Measurements from ENCODE around the gene TNIK. TPM values are rescaled to one million over a fixed set of nuclear protein-coding genes. Genes with fewer than 3 reads are reported as not detected.

TNIK gene
- total RNA-seq, 1 donor from 2014 or later, result 1.1 TPM

DNA sequence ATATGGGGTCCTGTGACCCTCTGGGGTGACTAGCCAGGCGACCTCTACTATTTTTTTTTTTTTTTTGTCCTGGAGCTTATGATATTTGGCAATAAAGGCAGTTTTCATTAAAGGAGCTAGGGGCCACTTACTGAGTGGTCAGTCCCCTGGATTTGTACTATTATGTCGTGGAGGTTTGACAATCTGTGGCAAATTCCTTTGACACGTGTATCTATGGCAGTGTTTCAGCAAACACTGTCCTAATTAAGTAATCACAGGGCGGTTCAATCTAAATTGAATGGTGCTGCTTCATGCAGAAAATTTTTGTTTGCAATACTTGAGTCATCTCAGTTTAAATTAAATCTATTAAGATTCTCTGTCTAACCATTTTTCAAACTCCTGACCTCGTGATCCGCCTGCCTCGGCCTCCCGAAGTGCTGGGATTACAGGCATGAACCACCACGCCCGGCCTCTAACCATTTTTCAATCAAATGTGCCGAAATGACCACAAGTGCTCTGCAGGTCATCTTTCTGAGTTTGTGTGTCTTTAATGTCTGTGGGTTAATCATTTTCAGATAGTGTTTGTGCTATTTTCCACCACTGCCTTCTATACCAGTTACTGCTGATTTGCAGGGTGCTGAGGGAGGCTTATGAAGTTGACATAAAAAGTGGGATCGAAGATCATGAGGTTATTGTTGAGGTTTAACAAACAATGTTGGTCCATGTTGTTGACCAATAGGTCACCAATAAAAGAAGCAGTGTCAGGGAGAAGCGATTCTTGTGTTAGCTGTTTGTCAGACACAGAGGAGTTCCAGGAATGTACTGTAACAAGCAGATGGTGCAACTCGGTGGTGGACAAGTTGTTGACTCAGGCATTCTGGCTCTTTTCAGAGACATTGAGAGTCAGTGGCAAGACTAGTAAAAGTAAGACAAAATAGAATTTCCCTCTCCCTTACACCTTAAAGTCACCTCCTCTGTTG, 415.1 kb downstream of the TNIK start:
- no peak overlapping the region for H3K4me3 ChIP-seq (ENCODE audit: low read depth, low read length)
- TF ChIP-seq, protein P1, sequence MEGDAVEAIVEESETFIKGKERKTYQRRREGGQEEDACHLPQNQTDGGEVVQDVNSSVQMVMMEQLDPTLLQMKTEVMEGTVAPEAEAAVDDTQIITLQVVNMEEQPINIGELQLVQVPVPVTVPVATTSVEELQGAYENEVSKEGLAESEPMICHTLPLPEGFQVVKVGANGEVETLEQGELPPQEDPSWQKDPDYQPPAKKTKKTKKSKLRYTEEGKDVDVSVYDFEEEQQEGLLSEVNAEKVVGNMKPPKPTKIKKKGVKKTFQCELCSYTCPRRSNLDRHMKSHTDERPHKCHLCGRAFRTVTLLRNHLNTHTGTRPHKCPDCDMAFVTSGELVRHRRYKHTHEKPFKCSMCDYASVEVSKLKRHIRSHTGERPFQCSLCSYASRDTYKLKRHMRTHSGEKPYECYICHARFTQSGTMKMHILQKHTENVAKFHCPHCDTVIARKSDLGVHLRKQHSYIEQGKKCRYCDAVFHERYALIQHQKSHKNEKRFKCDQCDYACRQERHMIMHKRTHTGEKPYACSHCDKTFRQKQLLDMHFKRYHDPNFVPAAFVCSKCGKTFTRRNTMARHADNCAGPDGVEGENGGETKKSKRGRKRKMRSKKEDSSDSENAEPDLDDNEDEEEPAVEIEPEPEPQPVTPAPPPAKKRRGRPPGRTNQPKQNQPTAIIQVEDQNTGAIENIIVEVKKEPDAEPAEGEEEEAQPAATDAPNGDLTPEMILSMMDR (IDR thresholded peaks at IDR 0.05; ENCODE audit: insufficient read depth, low read length, severe bottlenecking), result no peak
- no peaks in the 10 kb centered on the region for H3K27me3 ChIP-seq (ENCODE audit: control insufficient read depth, insufficient read depth, low read length)
- FAIRE-seq (no peak), DNase-seq (ENCODE audit: low read depth) (peak; percentile 32)
- H3K36me3 ChIP-seq (ENCODE audit: control insufficient read depth, insufficient read depth, low read length), result no peaks in the 10 kb centered on the region

DNA sequence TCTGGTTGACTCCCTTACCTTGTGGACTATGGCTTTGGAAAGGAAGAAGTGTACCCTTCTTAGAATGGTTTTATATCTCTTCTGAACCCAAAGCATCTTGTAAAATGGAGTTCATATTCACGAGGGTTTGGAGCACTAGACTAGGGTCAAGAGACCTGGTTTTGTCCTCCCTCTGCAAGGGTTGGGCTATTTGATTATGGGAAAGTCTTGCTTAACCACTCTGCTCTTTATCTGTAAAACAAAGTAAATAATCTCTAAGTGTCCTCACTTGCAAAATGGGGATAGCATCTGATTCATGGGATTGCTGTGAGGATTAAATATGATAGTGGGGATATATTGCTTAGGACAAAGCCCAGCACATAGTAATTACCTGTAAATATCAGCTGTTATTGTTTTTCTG, 415.8 kb downstream of the TNIK start:
- TF ChIP-seq, protein P1 (IDR thresholded peaks at IDR 0.05; ENCODE audit: insufficient read depth, low read length, severe bottlenecking), result no peak
- Histone ChIP-seq H3K4me3 (ENCODE audit: low read depth, low read length) (no peak overlapping the region), H3K36me3 (ENCODE audit: control insufficient read depth, insufficient read depth, low read length) (no peaks in the 10 kb centered on the region), H3K27me3 (ENCODE audit: control insufficient read depth, insufficient read depth, low read length) (no peaks in the 10 kb centered on the region)
- FAIRE-seq (no peak), DNase-seq (ENCODE audit: low read depth) (no peak)

DNA sequence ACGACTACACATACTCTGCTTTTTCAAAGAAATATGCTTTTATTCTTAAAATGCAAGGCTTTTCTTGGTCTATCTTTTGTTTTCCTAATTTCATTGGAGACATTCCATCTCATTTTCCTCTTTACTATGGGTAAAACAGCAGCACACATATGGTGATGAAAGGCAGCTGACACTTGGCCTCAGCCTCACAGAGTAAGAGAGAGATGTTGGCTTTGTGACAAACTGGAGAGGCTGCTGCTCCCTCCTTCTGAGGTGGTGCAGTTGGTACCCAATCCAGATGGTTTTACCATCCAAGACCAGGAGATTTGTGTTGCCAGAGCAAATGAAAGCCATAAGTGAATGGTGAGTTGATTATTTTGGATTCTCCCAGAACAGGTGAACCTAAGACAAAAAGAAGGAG, 420.5 kb downstream of the TNIK start:
- Histone ChIP-seq H3K27me3 (ENCODE audit: control insufficient read depth, insufficient read depth, low read length) (no peaks in the 10 kb centered on the region), H3K36me3 (ENCODE audit: control insufficient read depth, insufficient read depth, low read length) (no peaks in the 10 kb centered on the region), H3K4me3 (ENCODE audit: low read depth, low read length) (no peak overlapping the region)
- FAIRE-seq (no peak), DNase-seq (ENCODE audit: low read depth) (no peak)
- TF ChIP-seq, protein P1 (IDR thresholded peaks at IDR 0.05; ENCODE audit: insufficient read depth, low read length, severe bottlenecking), result no peak

DNA sequence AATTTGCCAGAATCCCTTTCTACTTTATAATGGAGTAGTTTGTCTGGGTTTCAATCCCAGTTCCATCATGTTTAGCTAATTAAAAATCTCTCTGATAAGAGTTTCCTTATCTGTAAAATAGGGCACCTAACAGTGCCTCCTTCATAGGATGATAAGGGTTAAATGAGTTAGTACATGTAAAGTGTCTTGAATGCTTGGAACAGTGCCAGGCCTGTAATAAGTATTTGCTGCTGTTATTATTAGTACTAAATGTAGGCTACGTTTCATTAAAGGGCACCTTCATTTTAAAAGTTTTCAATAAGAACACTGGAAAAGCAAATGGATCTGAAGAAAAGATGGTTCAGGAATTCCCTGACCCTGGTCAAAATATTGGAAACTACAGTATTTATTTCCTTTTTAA, 421.9 kb downstream of the TNIK start:
- FAIRE-seq (no peak), DNase-seq (ENCODE audit: low read depth) (peak; percentile 8)
- Histone ChIP-seq H3K4me3 (ENCODE audit: low read depth, low read length) (no peak overlapping the region), H3K27me3 (ENCODE audit: control insufficient read depth, insufficient read depth, low read length) (no peaks in the 10 kb centered on the region), H3K36me3 (ENCODE audit: control insufficient read depth, insufficient read depth, low read length) (no peaks in the 10 kb centered on the region)
- TF ChIP-seq, protein P1 (IDR thresholded peaks at IDR 0.05; ENCODE audit: insufficient read depth, low read length, severe bottlenecking), result no peak

DNA sequence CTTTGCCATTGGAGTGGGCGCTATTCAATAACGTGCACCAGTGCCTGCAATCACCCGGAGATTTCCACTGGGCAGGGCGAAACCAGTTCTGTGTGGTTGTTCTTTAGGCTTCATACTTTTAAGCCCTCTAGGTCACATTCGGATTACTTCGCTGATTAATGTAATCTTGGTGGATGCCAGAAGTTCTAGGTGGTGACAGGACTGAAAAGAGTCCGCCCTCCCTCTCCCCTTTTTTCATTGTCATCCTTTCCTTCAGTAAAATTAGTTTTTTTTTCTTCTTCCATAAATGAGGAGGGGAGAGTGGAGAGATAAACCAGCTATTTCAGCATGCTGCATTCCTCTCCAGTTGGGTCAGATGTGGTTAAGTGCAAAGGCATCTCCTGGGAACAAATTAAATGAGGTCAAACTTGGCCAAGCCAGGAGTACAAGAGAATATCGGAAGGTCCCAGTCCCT, 431.4 kb downstream of the TNIK start:
- no peaks in the 10 kb centered on the region for H3K27me3 ChIP-seq (ENCODE audit: control insufficient read depth, insufficient read depth, low read length)
- no peak for FAIRE-seq
- TF ChIP-seq, protein P1 (IDR thresholded peaks at IDR 0.05; ENCODE audit: insufficient read depth, low read length, severe bottlenecking), result no peak
- DNase-seq (ENCODE audit: low read depth), result peak; percentile 56
- H3K4me3 ChIP-seq (ENCODE audit: low read depth, low read length), result peak overlapping the region; percentile 26
- H3K36me3 ChIP-seq (ENCODE audit: control insufficient read depth, insufficient read depth, low read length), result no peaks in the 10 kb centered on the region
